B cell (primary cell): ENCODE data around the gene USP2. TPM values are rescaled to one million over a fixed set of nuclear protein-coding genes. Genes with fewer than 3 reads are reported as not detected.
A peak's percentile ranks its signal among the peaks of the same experiment; 100 is the strongest.

Experiments used
- ATAC-seq: fragments of 200-7000 bp; cut with Tn5 transposase; one replicate; pipeline ENCODE4 v1.10.0; 2021; ENCODE audit warnings: low read depth, mild to moderate bottlenecking, moderate number of reproducible peaks, moderate library complexity
- CTCF ChIA-PET: fragments of 350-600 bp; sonication (Branson Sonifier 250); formaldehyde crosslinking; loops from one replicate; lab custom pipeline; 2021; ENCODE audit warnings: antibody characterized with exemption, inconsistent platforms; lab: Charles Lee
- POLR2A ChIA-PET: fragments of 350-600 bp; sonication (Branson Sonifier 250); formaldehyde crosslinking; loops from one replicate; lab custom pipeline; 2021; ENCODE audit warnings: antibody characterized with exemption; lab: Charles Lee
- DNase-seq: peaks from one replicate; pipeline ENCODE4 v3.0.0; 2013
- H2AFZ ChIP-seq: 2 replicates; pipeline ENCODE4 v1.6.1; 2012; ENCODE audit warnings: mild to moderate bottlenecking, low read depth, low read length; ENCODE audit not compliant: insufficient read depth, poor library complexity, severe bottlenecking
- H3K27ac ChIP-seq, 2 donors: 1 replicate in 1 of 2; 2 replicates in 1 of 2; pipeline ENCODE4 v1.5.1; 2012 to 2013; ENCODE audit warnings: low read length in 2 of 2, mild to moderate bottlenecking in 2 of 2, moderate library complexity in 1 of 2
- H3K27me3 ChIP-seq, 4 experiments: fragments of 200-600 bp in 1 of 4; sonication (generic) in 1 of 4; replicated peaks in 1 of 4; 1 replicate in 2 of 4; 2 replicates in 2 of 4; pipeline versions ENCODE4 v1.6.1 to v1.7.0; 2013 to 2016; ENCODE audit warnings: low read length in 3 of 4, mild to moderate bottlenecking in 2 of 4, mixed read lengths in 1 of 4, moderate library complexity in 1 of 4; ENCODE audit not compliant: insufficient read depth in 4 of 4, control insufficient read depth in 3 of 4; ENCODE audit errors: control extremely low read depth in 1 of 4
- H3K36me3 ChIP-seq, 2 experiments: replicated peaks in 1 of 2; 1 replicate in 1 of 2; 2 replicates in 1 of 2; pipeline versions ENCODE4 v1.6.1 to v1.7.1; 2013; ENCODE audit warnings: low read length in 1 of 2; ENCODE audit not compliant: insufficient read depth in 2 of 2, control insufficient read depth in 1 of 2; ENCODE audit errors: control extremely low read depth in 1 of 2, extremely low read depth in 1 of 2
- H3K4me1 ChIP-seq, 2 donors: fragments of 200-600 bp in 1 of 2; sonication (generic) in 1 of 2; 1 replicate in 1 of 2; 2 replicates in 1 of 2; pipeline versions ENCODE4 v1.5.1 to v1.6.1; 2013 to 2017; ENCODE audit warnings: low read length in 2 of 2; ENCODE audit not compliant: control insufficient read depth in 2 of 2, insufficient read depth in 2 of 2
- H3K4me2 ChIP-seq: replicated peaks from 2 replicates; pipeline ENCODE3; 2012; ENCODE audit warnings: mild to moderate bottlenecking, low read depth, low read length; ENCODE audit not compliant: poor library complexity, severe bottlenecking
- H3K4me3 ChIP-seq, 5 experiments: fragments of 200-600 bp in 1 of 5; sonication (generic) in 1 of 5; 1 replicate in 3 of 5; 2 replicates in 2 of 5; pipeline versions ENCODE4 v1.5.1 to v1.7.0; 2011 to 2016; ENCODE audit warnings: low read length in 4 of 5, mild to moderate bottlenecking in 4 of 5, low read depth in 2 of 5, control low read depth in 1 of 5, moderate library complexity in 1 of 5; ENCODE audit not compliant: insufficient read depth in 1 of 5; ENCODE audit errors: control extremely low read depth in 1 of 5, extremely low read depth in 1 of 5
- H3K79me2 ChIP-seq: fragments of 200-600 bp; sonication (generic); one replicate; pipeline ENCODE4 v1.6.0; 2016; ENCODE audit warnings: low read length; ENCODE audit not compliant: control insufficient read depth, insufficient read depth
- H3K9ac ChIP-seq: fragments of 200-600 bp; sonication (generic); 2 replicates; pipeline ENCODE4 v1.6.1; 2017; ENCODE audit warnings: mild to moderate bottlenecking, low read length, moderate library complexity
- H3K9me3 ChIP-seq, 3 donors: one replicate each; pipeline versions ENCODE4 v1.6.1 to v1.7.1; 2013; ENCODE audit warnings: low read length in 2 of 3; ENCODE audit not compliant: control insufficient read depth in 2 of 3, insufficient read depth in 1 of 3; ENCODE audit errors: control extremely low read depth in 1 of 3
- H4K20me1 ChIP-seq: 2 replicates; pipeline ENCODE4 v1.6.0; 2012; ENCODE audit warnings: mild to moderate bottlenecking, low read length; ENCODE audit not compliant: insufficient read depth, control insufficient read depth, poor library complexity, severe bottlenecking
- H3K27ac Mint-ChIP-seq: one replicate; pipeline ENCODE4 v1.8.0; 2021; ENCODE audit warnings: mixed read lengths
- H3K27me3 Mint-ChIP-seq: one replicate; pipeline ENCODE4 v1.8.0; 2021; ENCODE audit warnings: mixed read lengths
- H3K4me1 Mint-ChIP-seq: one replicate; pipeline ENCODE4 v1.8.0; 2021; ENCODE audit warnings: mixed read lengths
- H3K4me3 Mint-ChIP-seq: one replicate; pipeline ENCODE4 v1.8.0; 2021; ENCODE audit warnings: mixed read lengths
- H3K9me3 Mint-ChIP-seq: one replicate; pipeline ENCODE4 v1.8.0; 2022; ENCODE audit warnings: mixed read lengths; ENCODE audit not compliant: insufficient read depth
- CTCF ChIP-seq: fragments of 200-600 bp; IDR thresholded peaks from one replicate; pipeline ENCODE4 v1.8.0; 2022; ENCODE audit warnings: antibody characterized with exemption, mild to moderate bottlenecking
- EZH2 ChIP-seq: IDR thresholded peaks from 2 replicates; pipeline ENCODE4 v1.6.1; 2012; ENCODE audit warnings: borderline replicate concordance, low read depth, mild to moderate bottlenecking, moderate library complexity, low read length; ENCODE audit not compliant: insufficient read depth, poor library complexity, severe bottlenecking
- WGBS: methylation state at CpG from one replicate; pipeline ENCODE4 v1.1.5; 2013; ENCODE audit warnings: missing lambda C conversion rate; ENCODE audit not compliant: insufficient coverage; 5-methylcytosine and 5-hydroxymethylcytosine counted together
- intact Hi-C: fragments of 100-400 bp; cut with micrococcal nuclease; formaldehyde crosslinking; loops from one replicate; pipeline ENCODE4 v1.10.0; 2022
- polyA plus RNA-seq: library from polyadenylated mRNA; depleted of rRNA; stranded (reverse); fragments of >200 nt; gene quantifications from 2 replicates; pipeline ENCODE4 v1.2.3, GENCODE V29; 2012
- total RNA-seq, 2 donors: library from RNA; stranded (reverse); fragments of 120-200 nt in 1 of 2; gene quantifications; 1 replicate in 1 of 2; 2 replicates in 1 of 2; pipeline versions ENCODE4 v1.2.3 to v1.2.4, GENCODE V29; 2013 to 2022

The USP2 gene
- total and polyA plus RNA-seq, 2 donors (not counting 1 experiment from before 2014, with no cell fraction given): 0.09 TPM; not detected in 1

GRCh38 chr11:119339589-119340334 lies 41.7 kb downstream of the USP2 start:
- peaks cover 0 to 55% (median 30%) of the 10 kb centered on the region in 4 experiments for H3K27me3 ChIP-seq
- H3K9ac ChIP-seq: peak overlapping the region; percentile 32
- POLR2A ChIA-PET: interaction anchor here (0.5 kb wide), 1 partner anchor 556 kb away, joined by 4 read pairs; no protein-coding TSS in a partner anchor
- Mint-ChIP-seq H3K4me3 (peak overlapping the region; percentile 76), H3K9me3 (no peaks in the 10 kb centered on the region), H3K4me1 (peaks cover 33% of the 10 kb centered on the region), H3K27ac (no peak overlapping the region), H3K27me3 (peaks cover 40% of the 10 kb centered on the region)
- peak overlapping the region; percentile 45 for H2AFZ ChIP-seq
- H3K9me3 ChIP-seq: peaks cover 0 to 3% (median 0%) of the 10 kb centered on the region in 3 donors
- H3K36me3 ChIP-seq: peaks cover 0 to 2% of the 10 kb centered on the region in 2 experiments
- H3K27ac ChIP-seq: no peak overlapping the region
- H3K4me2 ChIP-seq: peak overlapping the region; percentile 76
- WGBS: 14% methylated on average over 86 of the region's 86 CpGs
- CTCF ChIA-PET: interaction anchor here (0.6 to 4.0 kb wide), 5 partner anchors 13 to 173 kb away, joined by 3 to 45 read pairs (median 6); partner anchors contain the start of gene USP2
- TF ChIP-seq EZH2 (peak; percentile 50), CTCF (peak; percentile 66)
- H3K4me3 ChIP-seq: peak overlapping the region in 2 of 5 experiments; percentile 9 to 20
- peaks cover 5% of the 10 kb centered on the region for H3K79me2 ChIP-seq
- H4K20me1 ChIP-seq: peaks cover 7% of the 10 kb centered on the region
- H3K4me1 ChIP-seq: peaks cover 37 to 38% of the 10 kb centered on the region in 2 donors
- DNase-seq (peak; percentile 53), ATAC-seq (no peak)
- intact Hi-C loops: no loop called here
